HG02623 (cell line): ENCODE measurements around the gene ACSBG1.

Experiments used
- ATAC-seq: cut with Tn5 transposase; IDR thresholded peaks from one replicate; pipeline ENCODE4 v1.9.1; 2021; ENCODE audit warnings: moderate library complexity; ENCODE audit not compliant: unreplicated experiment

ACSBG1 gene

GRCh38 chr15:78133801-78134200, 100.6 kb downstream of the ACSBG1 start:
- ATAC-seq = no peak

GRCh38 chr15:78131295-78132061, 102.9 kb downstream of the ACSBG1 start, which contains the start of gene CIB2:
Gene CIB2, minus strand, starts transcription at chr15:78131445. Its CDS starts 230 bp downstream, at chr15:78131215.
- peak; percentile 81 for ATAC-seq

GRCh38 chr15:78130466-78131294, 103.7 kb downstream of the ACSBG1 start:
- ATAC-seq = peak; percentile 23

GRCh38 chr15:78129751-78130287, 104.5 kb downstream of the ACSBG1 start:
- no peak for ATAC-seq

GRCh38 chr15:78129077-78129750, 105.2 kb downstream of the ACSBG1 start:
- no peak for ATAC-seq

GRCh38 chr15:78127882-78128281, 106.5 kb downstream of the ACSBG1 start:
- ATAC-seq = no peak

GRCh38 chr15:78125267-78125666, 109.1 kb downstream of the ACSBG1 start:
- ATAC-seq = no peak

- ATAC-seq = no peak
These were observed 113.8 kb downstream of the ACSBG1 start for GRCh38 chr15:78120523-78120922.
